NCI-H510A (cell line): ENCODE results near the gene FUT7.
A peak's percentile ranks its signal among the peaks of the same experiment; 100 is the strongest.
"Not testable (repeated sequence)": the region's sequence is repeated elsewhere in the genome, so short reads cannot be mapped to it uniquely, and the experiment has no call there.

ENCODE experiments used
- DNase-seq: peaks from one replicate; lab custom pipeline; 2025; lab: John Stamatoyannopoulos, UW

The FUT7 gene

DNA sequence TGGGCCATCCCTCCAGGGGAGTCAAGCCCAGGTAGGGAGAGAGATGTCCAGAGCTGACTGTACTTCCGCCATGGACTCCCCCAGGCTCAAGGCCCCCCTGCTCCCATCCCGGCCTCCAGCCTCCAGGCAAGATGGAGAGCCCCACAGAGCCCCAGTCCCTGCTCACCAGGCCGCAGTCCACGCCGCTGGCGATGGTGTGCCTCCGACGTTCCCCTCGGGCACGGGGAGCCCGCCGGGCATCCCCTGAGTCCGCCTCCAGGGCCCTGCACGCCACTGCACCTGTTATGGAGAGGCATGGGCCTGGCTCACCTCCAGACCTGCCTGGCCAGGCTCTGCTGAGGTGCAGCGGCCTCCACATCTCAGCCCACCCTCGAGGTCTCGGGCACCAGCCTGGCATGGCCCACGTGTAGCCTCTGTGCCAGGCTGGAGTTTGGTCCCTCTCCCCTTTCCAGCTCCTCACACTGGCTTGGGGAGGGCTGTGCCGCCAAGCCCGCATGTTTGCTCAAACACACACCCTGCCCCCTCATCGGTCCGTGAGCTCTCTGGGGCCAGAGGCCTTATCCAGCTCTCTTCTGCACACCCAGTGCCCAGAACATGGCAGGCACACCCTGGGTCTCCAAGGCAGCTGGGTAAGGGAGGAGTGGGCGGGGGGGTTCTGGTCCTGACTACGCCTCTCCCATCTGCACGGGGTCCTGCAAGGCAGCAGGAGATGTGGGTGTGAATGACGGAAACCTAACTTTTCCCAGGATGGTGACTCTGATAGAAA lies 34.4 kb upstream of the FUT7 start:
- no peak for DNase-seq

GRCh38 chr9:137065336-137065967 lies 33.6 kb upstream of the FUT7 start:
- no peak for DNase-seq

DNA sequence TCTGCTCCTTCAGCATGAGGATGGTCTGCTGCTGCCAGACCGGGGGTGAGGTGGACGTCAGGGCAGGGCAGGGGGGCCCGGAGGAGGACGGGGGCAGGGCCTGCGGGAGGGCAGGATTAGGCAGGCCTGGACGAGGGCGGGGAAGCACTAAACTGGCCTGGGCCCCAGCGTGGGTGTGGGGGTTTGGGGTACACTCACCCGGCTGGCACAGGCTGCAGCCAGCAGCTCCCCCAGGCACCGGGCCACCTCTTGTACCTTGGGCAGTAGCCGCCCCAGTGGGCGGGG lies 32.9 kb upstream of the FUT7 start:
- DNase-seq, result no peak

- no peak for DNase-seq
Observed at GRCh38 chr9:137064027-137064879, 32.4 kb upstream of the FUT7 start.

DNA sequence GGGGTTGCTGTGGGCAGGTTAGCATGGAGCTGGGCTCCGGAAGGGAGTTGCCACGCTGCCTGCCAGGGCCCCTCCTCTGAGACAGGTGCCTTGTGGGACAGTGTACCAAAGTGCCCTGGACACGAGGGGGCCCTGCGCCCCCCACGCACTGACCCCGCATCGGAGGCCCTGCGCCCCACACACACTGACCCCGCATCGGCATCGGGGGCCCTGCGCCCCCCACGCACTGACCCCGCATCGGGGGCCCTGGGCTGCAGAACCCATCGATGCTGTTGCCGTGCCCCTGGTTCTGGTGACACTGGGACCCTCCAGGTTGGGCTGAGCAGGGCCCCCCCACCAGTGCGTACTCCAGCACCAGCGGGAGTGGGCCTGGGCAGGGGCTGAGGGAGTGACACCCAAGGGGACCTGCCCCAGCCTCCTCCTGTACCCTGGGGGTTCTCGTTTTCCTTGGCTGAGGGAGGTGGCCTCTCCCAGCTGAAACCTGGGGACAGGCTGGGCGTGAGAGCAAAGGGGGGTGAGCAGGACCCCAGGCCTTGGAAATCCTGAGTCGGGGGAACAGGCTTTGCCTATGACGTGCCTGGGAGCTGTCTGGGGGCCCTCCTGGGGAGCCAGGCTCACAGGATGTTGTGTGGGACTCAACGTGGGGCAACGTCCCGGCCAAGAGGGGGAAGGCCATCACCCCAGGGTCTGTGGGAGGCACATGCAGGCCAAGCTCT lies 31.6 kb upstream of the FUT7 start:
- no peak for DNase-seq

DNA sequence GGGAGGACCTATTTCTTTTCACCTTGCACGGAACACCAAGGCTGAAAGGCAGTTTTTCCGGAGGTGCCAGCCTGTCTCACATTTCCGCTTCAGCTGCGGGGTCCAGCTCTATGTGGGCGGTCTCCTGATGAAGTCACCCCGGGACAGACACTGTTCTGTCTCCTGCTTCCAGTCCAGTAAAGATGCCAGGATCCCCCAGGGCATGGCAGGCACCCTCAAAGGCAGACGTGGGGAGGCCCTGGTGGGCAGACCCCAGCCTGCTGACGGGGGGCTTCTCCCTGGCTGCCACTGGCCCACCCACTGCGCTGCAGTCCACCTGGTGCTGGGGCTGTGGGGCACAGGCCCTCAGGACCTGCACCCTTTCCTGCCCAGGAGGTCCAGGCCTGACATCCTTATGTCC lies 30.9 kb upstream of the FUT7 start:
- not testable (repeated sequence) for DNase-seq

- no peak for DNase-seq
Observed at GRCh38 chr9:137062384-137062783, 30.5 kb upstream of the FUT7 start.

DNA sequence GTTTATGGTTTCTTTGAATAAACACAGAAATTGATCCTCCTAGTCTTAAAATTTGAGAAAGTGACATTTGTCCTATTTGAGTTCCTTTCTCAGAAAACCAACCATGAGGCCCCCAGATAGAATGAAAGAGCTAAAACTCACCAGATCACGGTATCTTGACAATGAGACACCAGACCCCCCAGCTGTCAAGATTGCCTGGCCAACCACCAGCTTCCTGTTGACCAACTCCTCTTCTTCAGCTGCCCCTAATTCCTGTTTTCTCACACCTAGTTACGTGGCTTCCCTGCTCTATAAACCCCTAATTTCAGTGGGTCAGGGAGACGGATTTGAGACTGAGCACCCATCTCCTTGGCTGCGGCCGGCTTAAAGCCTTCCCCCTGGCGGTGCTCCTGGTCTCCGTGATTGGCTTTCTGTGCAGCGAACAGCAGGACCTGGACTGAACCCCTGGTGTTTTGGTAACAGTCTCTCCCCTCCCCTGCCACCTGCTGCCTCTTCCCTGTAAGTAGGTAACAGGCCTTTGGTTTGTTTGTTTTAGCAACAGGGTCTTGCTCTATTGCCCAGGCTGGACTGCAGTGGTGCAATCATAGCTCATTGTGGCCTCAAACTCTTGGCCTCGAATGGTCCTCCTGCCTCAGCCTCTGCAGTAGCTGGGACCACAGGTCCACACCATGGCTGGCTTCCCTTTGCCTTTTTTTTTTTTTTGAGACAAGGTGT lies 26.8 kb upstream of the FUT7 start:
- DNase-seq, result no peak

DNA sequence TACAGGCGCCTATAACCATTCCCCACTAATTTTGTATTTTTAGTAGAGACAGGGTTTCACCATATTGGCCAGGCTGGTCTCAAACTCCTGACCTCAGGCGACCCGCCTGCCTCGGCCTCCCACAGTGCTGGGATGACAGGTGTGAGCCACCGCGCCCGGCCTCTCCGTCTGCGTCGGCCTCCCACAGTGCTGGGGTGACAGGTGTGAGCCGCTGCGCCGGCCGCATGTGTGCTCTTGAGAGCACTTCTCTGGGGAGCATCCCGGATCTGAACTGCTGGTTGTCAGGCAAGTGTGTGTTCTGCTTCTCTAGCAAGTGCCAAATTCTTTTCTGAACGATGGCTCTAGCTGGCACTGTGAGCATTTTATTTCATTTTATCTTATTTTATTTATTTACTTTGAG lies 25.7 kb upstream of the FUT7 start:
- peak; percentile 57 for DNase-seq

- no peak for DNase-seq
Observed at GRCh38 chr9:137056739-137057415, 25.0 kb upstream of the FUT7 start.

DNA sequence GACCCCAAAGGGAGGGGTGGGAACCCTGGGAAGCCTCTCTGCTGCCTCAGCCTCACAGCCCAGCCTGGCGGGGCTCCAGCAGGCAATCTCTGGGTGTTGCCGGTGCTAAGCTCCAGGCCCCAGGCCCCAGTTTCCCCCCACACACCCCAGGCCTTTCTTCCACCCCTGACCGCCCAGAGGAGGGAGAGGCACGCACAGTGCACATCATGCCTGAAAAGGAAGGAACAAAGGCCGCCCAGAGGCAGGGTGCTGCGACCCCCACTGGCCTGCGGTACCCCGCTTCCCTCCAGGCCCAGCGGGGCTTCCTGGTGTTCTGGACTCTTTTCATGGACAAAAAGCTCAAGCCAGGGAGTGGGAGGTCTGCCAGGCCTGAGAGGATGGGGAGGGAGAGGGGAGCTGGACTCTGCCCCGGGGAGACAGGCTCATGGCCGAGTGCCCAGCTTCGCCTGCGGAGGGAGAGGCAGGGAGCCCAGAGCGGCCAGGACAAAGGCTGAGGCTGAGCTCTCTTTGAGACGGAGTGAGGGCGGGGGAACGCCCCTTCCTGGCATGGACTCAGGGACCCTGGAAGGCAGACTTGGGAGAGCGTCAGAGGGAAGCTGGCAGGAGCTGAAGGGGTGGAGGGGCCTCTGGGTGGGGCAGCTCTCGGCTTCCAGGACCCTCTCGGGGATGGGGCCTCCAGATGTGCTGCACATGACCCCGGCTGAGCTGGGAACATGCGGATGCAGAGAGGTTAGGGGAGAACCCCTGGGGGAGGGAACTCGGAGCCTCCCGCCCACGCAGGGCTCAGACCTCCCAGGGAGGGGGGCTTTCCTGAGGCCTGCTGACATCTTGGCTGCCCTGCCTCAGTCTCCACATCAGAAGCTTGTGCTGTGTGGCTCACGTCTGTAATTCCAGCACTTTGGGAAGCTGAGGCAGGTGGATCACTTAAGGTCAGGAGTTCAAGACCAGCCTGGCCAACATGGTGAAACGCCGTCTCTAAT lies 23.8 kb upstream of the FUT7 start:
- no peak for DNase-seq

DNA sequence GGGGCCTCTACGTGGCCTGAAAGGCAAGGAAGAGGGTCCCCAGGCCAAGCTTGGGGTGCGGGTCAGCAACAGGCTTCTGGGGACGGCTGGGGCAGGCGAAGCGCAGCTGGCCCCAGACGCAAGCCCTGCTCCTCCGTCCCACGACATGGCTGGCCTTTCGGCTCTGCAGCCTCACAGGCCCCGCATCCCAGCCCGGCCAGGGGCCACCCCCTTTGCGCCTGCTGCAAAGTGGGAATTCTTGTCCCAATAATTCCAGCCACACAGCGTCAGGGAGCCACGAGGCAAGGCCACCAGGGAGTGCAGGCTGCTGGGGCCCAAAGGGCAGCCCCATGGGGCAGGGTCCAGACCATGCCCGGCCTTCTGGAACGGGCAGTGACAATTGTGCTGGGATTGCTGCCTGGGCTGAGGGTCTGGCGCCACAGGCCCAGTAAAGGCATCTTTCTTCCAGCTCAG lies 23.1 kb upstream of the FUT7 start:
- no peak for DNase-seq

DNA sequence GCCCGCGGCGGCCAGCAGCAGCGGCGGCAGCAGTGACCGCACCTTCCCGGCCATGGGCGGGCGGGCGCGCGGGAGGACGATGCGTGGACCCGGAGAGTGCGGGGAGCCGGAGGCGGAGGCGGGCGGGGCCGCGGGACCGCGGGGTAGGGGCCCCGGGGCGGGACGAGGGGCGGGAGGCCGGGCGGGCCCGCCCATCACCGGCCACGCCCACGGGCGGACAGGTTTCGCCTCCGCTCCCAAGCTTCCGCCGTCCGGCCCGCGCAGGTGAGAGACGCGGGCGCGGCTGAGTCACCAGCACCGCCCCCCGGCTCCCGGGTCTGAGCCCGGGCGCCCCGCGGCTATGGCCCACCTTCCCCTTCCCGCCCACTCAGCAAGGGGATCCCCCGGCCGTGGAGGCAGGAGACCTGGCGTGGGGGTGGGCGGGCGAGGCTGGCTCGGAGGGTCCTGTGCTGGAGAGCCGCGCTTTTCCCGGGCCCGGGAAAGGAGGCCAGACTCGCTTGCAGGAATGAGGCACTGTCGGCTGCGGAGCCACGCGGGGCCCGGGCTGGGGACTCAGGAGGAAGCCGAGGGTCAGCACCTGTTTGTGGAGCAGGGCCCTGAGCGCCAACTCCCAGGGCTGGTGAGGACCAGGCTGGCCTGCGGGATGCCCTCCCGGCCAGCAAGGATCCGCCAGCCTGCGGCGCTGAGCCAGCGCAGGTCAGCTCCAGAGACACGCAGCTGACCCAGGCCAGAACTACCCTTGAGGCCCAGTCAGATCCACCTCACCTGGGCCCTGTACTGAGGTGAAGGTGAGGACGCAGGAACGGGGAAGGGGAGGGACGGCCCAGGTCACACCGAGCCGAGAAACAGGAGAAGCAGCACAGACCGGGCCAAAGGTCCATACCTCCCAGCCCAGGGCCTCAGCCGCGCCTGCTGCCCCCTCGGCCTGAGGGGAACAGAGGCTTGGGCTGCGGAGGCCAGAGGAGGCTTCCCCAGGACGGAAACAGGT lies 22.4 kb upstream of the FUT7 start, which contains the start of gene ENTPD2:
Gene ENTPD2 (minus strand): TSS at position 118 of the 988 bp plus-strand sequence. CDS start 64 bp downstream, at position 54.
- DNase-seq, result peak; percentile 80

DNA sequence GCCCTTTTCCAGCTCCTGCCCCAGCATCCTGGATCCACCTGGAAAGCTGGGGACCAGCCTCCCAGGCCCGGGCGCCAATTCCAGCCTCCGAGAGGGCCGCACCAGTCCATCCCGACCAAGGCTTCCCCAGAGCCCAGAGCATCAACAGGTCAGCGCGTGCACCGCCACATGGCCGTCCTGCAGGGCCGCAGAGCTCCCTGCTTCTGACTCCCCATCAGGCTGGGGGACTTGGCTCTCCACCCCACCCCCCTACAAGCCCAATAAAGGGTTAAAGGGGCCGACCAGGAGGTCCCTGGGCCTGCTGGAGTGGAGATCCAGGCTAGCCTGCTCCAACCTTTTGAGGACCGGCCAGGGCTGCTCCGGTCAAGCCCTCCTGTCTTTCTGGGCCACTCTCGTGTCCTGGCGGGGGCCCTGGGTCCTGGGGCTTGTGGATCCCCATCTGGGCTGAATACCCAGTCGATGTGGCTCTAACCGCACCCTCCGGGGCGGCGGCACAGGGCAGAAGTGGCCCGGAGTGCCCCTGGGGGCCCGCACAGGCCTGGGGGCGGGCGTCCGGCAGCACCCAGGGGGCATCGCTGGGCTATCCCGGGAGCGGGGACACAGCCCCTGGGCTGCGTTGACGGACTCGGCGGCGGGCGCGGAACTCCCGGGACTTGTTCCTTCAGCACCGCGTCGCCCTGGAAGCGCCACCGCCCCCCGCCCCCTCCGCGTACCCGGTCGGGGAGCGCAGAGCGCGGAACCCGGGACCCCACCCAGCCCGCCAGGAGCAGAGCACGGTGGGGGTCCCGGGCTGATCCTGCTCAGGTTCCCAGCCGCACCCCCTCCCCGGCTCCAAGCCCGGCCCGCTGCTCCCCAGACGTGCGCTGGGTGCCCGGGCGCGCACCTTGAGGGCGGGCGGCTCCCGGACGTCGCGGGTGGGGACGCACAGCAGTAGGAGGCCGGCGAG lies 21.4 kb upstream of the FUT7 start:
- no peak for DNase-seq

GRCh38 chr9:137052293-137052692 lies 20.4 kb upstream of the FUT7 start:
- no peak for DNase-seq

GRCh38 chr9:137051145-137051724 lies 19.3 kb upstream of the FUT7 start:
- DNase-seq, result no peak

GRCh38 chr9:137050570-137050969 lies 18.7 kb upstream of the FUT7 start:
- no peak for DNase-seq
